Activated gamma-delta T cell treated with Interleukin-2 at 50 U/mL for 16 hours (primary cell): ENCODE data around the gene COBL.
"Not testable (repeated sequence)": the region's sequence is repeated elsewhere in the genome, so short reads cannot be mapped to it uniquely, and the experiment has no call there.

Experiments
- DNase-seq: peaks from one replicate; pipeline ENCODE4 v3.0.0-alpha.2; 2020

Gene COBL

DNA sequence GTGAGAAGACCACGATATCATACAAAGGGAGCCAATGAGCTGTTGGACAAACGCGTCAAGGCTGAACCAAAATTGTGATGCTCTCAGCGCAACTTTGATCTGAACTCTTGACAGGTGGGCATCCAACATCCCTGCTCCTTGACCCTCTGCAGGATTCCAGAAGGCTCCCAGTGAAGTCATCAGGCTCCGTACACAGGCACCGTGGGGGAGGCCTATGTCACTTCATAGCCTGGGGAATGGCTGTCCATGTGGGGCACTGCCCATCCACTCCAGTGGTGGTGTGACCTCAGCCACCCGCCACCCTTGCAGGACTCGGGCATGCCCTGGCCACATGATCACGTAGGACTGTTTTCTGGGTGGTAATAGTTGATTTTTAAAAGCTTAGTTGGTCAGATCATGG lies 300.1 kb downstream of the COBL start:
- no peak for DNase-seq

DNA sequence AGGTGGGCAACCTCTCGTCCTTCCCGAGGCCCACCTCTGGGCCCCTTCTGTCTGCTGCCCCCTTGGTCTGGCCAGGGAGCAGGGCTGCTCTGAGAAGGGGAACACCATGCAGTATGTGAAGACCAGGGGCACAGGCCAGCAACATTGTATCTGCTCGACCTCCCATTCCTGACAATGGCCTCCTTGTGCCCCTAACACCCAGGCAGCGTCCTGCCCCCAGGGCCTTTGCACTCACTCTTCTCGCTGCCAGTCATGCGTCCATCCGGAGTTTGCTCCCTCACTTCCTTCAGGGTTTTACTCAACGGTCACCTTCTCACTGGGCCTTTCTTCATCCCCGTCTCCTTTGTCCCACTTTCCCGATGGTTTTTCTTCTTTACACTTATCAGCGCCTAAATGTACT lies 301.0 kb downstream of the COBL start:
- no peak for DNase-seq

DNA sequence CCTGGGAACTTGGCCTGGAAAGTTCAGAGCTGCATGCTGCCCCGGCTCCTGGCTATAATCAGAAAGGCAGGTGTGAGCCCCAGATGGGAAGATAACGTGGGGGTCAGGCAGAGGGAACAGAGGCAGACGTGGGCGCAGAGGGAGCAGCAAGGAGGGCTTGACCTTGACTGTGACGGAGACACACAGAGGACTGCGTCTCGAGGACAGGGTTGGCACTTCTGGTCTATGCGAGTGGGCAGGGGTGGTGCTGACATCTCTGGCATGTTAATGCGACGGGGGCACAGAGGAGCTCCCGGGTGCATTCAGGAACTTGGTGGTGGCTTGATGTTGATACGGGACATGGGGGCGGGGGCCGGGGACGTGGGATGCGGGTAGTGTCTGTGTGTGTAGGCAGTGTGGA lies 301.8 kb downstream of the COBL start:
- no peak for DNase-seq

DNA sequence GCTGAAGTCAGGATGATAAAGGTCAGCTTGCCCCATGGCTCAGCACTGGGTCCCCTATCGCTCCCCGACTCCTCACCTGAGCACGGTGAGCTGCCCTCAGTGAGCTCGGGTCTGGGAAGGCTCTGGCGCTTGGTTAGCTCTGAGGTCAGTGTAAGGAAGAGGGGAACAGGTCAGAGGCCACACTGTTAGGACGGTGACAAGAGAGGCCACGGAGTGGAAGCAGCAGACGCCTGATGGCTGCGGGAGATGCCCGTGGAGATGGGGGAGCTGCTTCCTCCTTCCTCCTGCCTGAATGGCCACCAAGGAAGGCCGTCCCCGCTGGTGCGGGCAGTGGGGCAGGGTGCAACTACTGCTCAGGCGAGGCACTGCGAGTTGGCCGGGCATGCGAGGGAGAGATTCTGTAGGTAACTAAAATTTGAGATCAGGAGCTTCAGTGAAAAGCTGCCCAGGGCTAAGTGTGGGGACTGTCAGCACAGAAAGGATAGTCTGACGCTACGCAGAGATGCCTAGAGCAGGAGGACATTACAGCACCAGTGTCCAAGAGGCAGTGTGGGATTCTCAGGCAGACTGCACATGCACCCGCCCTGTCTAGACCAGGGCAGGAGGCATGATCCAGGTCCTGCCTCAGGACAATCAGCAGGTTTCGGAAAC lies 302.6 kb downstream of the COBL start:
- DNase-seq: no peak

DNA sequence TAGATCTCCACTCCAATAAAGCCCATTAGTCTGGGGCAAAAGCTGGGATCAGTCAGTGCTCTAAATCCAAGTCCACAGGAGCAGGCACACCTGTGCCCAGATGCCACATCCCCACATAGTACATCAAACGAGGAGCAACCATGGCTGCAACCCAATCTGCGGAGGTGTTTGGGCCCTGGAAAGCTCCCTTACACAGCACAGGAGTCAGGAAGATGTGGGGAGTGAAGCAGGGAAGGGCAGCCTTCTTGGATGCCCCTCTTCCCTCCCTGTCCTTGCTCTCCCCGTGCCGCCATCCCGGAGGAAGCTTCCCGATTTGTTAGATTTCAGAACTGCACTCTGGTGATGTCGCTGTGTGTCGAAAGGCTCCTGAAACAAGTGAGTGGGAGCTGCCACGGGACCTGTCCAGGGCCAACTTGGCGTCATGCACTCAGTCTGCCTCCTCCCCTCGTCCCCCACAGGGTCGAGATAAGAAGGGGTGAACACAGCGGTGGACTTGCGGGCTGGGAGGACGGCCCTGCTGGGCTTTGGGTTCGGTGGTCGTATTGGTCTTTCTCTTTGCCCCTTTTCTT lies 303.3 kb downstream of the COBL start:
- no peak for DNase-seq

DNA sequence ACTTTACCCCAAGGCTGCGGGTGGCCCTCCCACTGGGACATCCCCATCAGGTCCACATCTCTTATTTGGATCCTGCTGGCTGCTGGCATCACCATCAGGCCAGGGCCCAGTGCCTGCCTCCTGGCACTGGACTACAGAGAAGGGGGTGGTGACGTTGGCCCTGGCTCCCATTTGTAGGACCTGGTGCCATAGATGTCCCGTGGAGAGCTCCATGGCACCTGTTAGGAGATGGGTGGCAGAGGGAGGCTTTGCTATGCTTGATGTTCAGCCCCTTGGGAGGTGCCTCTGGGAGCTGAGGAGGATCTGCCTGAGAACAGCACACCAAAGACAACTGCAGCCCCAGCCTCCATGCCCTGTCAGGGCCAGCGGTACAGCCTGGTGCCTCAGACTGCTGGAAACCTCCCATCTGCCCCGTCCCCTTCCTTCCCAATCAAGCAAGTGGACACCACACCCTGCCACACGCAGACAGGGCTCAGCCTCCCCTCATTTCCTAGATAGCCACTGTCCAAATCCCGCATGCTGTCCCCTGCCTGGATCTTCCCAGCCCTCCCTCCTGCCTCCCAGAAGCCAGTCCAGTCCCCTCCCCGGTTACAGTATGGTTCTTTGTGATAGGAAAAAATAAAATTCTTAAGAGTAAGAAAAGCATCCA lies 303.9 kb downstream of the COBL start:
- DNase-seq: no peak

DNA sequence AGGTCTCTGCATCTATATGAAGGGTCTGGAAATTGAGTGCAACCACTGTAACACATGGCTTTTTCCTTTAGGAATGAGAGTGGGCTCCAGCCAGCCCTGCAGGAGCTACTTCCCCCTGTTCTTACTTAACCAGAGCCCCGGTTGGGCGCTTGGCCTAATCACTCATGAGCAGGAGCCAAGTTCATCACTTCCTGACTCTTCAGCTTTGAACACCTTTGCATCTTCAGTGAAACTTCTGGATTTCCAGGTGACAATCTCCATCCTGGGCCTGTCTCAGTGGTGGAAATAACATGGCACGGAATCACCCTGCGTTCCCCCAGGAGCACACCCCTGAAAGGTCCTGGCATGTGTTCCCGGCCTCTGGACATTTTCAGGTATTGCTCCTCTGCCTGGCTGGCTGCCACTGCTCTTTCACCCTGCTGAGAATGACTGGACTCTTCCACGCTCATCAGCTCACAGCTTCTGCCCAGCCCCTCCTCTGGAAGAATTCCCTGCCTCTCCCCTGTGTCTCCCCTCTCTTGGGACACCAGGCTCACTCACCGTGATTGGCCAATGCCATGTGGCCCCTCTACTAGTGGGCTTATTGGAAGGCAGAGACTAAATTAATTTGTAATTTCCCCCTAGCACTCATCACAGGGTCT lies 304.8 kb downstream of the COBL start:
- DNase-seq: no peak

DNA sequence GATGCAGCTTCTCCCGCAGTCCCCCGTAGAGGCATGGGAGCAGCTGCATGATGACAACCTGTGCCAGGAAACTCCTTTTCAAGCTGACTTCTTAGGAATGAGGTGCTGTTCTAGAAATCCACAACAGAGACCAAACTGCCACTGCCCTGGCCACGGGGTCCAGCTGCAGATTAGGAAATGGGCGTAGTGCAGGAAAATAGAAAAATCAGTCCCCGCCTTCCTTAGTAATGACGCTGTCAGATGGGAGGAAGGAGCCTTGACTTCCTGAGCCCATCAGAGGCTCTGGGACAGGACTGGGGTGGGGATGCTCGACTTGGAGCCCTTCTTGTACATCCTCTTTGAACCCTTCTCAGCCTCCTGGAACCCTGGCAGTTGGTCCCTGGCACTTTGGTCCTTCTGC lies 306.1 kb downstream of the COBL start:
- DNase-seq: no peak

DNA sequence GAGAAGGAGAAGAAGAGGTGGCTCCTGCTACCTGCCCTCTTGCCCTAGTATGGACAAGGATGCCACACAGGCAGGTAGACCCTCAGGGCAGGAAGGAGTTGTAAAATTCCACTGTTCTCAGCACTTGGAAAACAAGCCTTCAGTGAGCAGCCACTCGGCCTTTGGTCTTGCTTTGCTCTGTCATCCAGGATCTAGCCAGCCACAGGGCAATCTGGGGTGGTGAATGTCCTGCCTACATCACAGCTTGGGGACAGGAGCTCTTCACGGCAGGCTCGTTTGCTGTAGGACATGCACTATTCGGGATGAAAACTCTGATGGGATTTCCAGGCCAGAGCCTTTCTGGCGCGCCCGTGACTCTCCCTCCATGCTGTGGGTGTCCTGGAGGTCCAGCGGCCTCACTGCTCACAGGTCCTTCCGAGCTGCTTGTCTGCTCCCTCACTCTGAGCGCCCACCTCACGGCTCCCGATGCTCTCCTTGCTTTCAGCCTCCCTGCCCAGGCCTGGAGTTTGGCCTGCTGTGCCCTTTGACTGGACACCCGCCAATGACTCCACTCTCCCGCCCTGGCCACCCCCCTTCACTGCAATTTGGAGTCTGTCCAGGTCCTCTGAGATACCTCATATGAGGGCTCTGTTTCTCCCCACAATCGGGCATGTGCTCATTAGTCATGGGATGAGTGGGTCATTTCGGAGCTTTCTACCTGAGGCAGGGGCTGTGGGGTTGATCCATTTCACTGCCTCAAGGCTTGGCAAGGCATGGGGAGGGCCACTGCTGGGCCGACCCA lies 306.7 kb downstream of the COBL start:
- DNase-seq: no peak

DNA sequence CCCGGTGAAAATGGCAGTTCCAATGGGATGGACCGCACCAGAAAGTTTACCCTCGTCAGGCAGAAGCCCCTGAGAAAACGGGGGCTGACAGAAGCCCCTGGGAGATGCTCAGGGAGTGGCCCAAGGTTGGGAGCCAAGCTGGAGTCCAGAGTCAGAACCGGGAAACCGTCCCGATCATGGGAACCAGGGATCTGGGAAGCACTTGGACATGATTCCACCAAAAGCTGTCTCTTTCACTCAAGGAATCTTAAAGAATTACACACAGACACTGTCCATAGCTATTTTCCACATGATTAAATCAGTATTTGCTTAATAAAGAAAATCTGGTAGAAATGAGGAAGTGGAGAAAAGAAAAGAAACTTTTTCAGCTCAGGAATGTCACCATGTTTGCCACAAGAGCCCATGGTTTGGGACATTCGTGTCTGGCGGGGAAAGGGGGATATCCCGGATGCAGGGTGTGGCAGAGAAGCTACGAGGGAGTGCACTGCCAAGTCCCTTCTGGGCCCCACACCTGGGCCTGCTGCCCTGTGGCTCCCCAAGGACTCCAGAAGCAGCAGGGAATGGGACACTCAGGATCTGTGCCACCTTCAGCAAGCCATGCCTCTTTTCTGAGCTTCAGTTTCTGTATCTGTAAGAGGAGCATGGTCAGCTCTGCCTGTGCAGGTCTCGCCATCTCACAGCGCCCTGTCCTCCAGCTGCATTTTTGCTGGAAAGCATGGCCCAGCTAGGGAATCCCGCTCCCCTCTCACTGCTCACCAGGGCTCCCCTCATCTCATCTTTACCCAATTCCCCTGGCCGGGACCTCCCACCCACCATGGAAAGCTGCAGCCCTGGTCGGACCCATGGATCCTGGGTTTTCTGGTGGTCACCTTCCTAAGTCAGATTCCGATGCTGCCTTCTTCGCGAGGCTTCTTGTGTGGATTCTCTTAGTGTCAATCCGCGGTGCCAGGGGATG lies 308.8 kb downstream of the COBL start:
- no peak for DNase-seq

DNA sequence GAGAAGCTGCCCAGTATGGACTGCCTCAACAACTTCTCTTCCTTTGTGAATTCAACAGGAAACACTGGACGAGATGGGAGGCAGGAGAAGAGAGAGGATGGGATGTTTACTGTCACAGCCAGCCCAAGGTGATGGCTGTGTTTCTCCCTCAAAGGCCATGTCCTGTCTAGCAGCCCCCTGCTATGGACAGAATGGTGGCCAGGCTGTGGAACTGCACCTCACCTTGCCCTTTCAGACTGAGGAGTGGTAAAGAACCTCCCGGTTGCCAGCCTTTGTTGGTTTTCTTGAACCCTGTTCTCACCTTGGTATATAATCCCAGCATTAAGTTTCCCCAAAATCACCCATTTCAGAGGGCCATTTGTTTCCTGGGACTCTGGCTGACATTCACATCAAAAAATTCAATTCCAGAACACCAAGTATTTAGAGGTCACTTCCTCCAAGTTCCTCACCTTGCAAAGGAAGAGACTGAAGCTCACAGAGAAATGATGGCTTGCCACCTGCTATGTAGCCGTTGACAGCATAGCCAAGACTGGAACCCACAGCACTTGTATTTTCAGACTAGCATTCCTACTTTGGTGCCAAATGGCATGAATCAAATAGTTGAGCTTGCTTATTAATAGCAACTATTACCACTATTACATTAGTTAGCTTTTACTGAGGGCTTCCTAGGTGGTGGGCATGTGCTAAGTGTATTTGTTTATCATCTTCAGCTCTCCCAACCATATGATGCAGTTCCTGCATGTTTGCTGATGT lies 309.9 kb downstream of the COBL start:
- no peak for DNase-seq

DNA sequence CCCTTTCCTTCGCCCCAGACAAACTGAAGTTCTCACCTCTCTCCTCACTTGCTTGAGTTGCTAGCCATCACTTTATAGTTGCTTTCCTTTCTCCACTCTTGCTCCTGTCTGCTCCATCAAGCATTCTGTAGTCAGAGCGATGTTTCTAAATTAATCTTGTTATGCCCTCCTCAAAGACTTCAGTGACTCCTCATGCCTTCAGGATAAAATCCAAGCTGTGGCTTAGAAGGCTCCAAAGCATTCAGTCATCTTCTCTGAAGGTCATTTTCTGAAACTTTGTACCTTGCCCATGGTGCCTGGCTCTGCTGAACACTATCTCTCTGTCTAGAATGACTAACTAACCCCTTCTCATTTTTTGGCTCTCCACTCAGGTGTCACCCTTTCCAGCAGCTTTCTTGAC lies 311.5 kb downstream of the COBL start:
- DNase-seq: no peak

DNA sequence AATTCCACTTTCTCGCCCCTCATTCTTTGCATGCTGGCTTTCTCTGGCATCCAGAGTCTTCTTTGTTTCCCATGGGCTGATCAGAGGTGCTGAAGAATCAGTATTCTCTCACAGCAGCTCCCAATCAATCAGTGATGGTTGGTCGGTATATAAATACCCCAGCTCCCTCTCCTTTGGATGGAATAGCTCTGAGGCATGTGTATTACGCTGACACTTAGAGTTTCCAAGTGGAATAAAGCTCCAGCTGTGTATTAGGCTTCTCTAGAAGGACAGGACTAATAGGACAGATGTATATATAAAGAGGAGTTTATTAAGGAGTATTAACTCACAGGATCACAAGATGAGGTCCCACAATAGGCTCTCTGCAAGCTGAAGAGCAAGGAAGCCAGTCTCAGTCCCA lies 315.7 kb downstream of the COBL start:
- no peak for DNase-seq

DNA sequence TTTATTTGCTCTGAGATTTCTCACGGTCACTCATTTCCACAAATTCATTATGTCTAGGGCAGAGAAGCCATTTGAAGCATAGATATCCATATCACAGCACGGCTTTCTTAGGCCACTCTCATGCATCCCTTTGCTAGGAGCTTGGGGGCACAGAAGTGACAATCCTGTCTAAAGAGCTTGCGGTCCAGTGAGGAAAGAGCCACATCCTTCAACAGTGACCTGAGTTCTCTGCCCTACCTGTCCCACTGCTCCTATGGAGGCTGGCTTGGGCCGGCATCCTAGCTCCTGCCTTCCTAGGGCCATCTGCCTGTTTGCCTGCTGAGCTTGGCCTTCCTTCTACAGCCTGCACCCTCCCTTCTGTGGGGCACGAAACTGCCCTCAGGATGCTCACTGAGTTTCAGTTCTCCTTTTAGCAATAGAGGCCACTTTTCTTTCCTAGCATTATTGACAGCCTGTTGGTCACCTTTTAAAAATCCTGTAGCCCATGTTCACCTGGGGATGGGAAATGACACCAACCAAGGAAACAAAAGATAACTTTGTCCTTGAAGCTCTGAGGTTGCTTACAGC lies 321.8 kb downstream of the COBL start:
- DNase-seq: no peak

DNA sequence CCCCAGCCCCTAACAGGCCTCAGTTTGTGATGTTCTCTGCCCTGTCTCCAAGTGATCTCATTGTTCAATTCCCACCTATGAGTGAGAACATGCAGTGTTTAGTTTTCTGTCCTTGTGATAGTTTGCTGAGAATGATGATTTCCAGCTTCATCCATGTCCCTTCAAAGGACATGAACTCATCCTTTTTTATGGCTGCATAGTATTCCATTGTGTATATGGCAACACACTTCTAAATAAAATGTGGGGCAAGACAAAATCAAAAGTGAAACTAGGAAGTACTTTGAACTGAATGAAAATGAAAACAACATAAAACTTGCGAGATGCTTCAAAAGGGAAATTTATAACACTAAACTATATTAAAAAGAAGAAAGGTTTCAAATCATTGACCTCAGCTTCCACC lies 326.4 kb downstream of the COBL start:
- not testable (repeated sequence) for DNase-seq

DNA sequence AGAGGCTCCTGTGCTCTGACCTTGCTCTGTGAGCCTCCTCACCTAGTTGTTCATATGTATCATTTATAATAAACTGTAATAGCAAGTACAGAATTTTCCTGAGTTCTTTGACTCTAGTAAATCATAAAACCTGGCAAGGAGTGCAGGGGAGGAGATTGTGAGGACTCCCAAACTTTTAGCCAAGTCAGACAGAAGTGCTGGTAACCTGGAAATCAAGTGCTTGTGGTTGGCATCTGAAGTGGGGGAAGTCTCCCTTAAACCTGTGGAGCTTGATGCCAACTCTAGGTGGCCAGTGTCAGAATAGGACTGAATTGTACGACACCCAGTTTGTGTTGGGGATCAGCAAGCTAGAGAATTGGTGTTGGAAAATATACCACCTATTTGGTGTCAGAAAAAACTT lies 327.6 kb downstream of the COBL start:
- no peak for DNase-seq

DNA sequence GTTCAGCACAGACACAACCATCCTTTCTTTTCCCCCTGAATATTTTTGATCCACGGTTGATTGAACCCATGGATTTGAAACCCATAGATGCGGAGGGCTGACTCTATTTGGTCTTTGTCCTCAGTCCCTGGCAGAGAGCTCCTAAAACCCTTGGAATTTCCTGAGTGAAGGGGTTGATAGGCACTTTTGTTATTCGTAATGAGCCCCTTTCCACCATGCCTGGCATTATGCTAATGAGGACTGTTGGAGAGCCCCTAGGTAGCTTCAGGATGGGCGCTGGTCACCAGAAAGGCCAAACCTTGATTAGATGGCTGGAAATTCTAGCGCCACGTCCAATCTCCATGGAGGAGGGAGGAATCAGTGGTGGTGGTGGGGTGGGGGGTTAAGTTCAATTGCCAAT lies 328.1 kb downstream of the COBL start:
- no peak for DNase-seq

DNA sequence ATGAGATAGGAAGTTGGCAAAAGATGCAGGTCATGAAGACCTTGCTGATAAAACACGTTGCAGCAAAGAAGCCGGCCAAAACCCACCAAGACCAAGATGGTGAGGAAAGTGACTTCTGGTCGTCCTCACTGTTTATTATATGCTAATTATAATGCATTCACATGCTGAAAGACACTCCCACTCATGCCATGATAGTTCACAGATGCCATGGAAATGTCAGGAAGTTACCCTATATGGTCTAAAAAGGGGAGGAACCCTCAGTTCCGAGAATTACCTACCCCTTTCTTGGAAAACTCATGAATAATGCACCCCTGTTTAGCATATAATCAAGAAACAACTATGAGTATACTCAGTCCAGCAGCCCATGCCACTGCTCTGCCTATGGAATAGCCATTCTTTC lies 331.5 kb downstream of the COBL start:
- no peak for DNase-seq

DNA sequence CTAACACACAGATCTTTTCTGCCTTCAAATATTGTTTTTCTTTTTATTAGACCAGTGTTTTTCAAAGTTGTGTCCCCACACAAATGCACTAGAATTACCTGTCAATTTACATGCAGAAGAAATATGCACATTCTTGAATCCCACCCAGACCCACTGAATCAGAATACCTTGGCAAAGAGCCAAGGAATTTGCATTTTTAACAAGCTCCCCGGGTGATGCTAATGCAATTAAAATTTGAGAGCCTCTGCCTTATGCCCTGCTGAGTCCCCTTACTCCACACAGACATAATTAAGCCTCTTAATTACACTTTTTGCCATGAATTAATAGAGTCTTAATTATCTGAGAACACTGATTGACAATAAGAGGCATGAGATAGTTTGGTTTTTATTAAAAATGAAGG lies 332.8 kb downstream of the COBL start:
- DNase-seq: no peak

DNA sequence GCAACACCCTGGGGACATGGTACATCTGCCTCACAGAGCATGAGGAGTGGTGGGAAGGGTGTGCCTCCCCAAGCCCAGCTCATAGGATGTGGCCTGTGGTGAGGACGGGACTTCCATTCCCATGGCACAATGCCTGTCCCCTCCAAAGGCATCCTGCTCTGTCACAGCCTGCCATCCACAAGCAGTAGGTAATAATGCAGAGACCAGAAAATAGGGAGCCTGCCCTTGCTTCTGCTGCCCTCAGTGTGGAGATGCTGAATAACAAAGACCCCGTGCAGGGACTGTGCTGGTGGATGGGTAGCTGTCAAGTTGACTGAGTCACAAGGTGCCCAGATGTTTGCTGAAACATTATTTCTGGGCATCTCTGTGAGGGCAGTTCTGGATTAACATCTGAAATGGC lies 334.0 kb downstream of the COBL start:
- no peak for DNase-seq

DNA sequence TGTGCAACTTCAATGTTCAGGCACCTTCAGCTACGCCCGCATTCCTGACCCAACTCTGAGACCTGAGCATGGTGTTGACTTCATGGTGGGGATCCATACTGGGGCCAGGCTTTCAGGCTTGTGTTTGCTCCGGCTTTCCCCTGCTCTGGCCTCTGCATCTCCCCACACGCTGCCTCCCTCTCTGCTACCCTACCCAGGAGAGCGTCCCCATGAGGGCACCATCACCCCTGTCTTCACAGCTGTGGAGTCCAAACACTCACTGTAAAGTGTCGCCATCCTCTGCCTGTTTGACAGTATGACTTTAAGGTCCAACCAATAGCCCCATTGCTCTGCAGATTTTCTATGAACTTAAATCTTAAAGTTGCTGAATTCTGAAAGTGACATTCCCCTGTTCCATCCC lies 334.9 kb downstream of the COBL start:
- DNase-seq: no peak
